IPS-NIHi7 (cell line): ENCODE data around the gene F13B.
A peak's percentile ranks its signal among the peaks of the same experiment; 100 is the strongest.
"Not testable (repeated sequence)": the region's sequence is repeated elsewhere in the genome, so short reads cannot be mapped to it uniquely, and the experiment has no call there.

Experiments used
- DNase-seq: peaks from one replicate; pipeline ENCODE4 v3.0.0; 2012; ENCODE audit warnings: mixed read lengths; ENCODE audit errors: extremely low spot score

The F13B gene

DNA sequence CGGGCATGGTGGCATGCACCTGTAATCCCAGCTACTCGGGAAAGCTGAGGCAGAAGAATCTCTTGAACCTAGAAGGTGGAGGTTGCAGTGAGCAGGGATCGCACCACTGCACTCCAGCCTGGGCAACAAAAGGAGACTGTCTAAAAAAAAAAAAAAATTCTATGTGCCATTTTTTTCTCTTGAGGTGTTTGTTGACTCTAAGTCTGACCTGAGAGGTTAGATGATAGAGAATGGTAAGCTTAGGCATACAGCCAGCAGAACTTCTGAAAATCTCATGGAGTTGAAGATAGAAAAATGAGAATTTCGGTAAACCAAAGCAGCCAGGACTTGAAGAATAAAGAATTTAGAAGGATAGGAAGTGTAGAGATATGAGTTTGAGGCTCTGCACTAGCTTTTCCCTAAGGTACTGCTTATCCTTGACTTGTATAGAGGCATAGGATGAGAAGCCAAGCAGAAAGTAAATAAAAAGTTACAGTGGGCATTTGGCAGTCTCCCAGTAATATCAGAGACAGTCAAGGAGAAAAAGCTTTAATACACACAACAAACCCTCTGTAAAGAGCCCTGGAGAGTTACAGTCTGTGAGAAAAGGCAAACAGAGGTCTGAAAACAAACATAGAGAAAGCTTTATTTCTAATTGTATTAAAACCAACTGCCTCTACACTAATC, 24.3 kb downstream of the F13B start:
- no peak for DNase-seq

DNA sequence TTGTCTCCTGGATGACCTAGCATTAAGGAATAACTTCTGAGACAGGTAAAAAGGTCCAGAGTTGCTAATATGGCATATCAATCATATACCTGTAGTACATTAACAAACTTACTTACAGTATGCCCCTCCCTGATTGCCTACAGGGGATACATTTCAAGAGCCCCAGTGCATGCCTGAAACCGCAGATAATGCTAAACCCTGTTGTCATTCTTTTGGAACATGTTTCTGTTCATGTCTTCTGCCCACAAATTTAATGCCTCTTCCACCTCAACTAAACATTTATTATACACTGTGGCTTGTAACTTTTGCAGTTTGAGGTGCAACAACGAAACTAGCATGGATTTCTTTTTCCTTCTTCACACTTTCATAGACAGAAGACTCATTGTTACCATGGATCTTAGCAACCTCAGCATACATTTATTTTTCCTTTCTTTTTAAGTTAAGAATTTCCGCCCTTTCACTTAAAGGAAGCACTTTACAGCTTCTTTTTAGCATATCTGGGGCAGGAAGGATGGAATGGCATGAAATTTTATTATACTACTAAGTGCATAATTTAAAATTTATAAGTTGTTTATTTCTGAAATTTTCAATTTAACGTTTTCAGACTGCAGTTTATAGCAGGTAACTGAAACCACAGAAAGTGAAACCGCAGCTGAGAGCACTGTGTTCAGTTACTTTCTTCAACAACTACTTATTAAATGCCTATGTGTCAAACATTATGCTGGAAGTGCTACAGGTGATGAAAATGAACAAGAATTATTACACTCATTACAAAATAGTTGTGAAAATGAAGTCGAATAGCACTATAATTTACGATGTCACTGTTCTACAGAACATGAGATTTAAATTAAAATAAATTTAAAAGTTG, 25.3 kb downstream of the F13B start:
- DNase-seq: no peak

DNA sequence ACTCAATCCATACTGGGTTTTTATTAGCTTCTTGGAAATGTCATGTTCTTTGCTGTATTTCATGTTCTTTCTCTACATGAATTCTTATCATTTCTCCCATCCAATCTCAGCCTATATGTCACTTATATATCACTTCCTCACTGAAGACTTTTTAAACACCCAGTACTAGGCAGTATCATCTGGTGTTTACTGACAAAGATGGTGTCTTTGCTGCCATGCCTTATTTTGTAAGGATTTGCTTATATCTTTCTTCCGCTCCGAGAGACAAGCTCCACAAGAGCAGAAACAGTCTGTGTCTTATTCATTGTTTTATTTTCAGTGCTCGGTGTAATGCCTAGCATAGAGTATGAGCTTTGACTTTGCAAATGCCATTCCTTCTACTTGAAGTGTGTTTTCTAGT, 30.2 kb downstream of the F13B start:
- DNase-seq: no peak

DNA sequence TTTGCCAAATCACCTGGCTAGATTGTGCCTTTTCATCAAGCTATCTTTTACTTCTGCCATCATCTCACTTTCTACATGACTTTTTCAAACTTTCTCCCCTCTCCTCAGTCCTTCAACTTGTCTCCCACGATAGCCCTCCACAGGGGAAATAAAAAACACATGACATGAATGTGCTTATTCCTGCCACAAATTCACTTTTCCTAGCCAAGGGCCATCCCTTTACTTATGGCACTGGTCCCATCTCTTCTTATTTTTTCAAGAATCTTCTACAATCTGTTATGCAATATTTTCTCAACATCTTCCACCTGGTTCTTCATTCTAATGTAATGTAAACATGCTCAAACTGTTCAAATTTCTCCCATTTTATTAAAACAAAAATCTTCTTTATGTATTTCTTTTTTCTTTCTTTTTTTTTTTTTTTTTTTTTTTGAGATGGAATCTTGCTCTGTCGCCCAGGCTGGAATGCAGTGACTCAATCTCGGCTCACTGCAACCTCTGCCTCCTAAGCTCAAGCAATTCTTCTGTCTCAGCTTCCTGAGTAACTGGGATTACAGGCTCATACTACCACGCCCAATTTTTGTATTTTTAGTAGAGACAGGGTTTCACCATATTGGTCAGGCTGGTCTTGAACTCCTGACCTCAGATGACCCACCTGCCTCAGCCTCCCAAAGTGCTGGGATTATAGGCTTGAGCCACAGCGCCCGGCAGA, 32.3 kb downstream of the F13B start:
- not testable (repeated sequence) for DNase-seq

DNA sequence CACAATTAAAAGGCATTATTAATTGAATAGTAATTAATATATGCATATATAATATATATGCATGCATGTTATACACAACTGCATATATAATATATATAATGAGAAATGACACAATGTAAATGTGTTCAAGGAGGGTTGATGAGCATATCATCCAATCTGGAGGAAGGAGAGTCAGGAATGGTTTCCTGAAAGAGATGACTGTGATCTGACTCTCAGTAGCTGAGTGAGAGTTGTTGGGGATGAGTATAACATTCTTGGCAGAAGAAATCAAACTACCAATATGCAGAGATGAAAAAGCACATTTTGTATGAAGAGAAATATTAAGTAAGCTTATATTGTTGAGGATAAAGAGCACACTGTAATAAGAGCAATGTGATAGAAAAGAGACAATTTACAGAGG, 37.3 kb downstream of the F13B start:
- DNase-seq: no peak

DNA sequence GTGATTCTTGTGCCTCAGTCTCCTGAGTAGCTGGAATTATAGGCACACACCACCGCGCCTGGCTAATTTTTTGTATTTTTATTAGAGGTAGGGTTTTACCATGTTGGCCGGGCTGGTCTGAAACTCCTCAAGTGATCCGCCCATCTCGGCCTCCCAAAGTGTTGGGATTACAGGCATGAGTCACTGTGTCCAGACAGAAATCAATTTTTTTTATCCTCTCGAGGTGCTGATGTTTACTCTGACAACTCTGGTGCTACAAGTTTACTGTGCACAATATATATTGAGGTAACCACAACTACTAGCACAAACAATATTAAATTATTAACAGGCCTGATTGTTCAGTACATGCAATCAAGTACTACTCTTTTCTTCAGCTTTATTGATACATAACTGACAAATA, 39.7 kb downstream of the F13B start:
- DNase-seq: no peak

DNA sequence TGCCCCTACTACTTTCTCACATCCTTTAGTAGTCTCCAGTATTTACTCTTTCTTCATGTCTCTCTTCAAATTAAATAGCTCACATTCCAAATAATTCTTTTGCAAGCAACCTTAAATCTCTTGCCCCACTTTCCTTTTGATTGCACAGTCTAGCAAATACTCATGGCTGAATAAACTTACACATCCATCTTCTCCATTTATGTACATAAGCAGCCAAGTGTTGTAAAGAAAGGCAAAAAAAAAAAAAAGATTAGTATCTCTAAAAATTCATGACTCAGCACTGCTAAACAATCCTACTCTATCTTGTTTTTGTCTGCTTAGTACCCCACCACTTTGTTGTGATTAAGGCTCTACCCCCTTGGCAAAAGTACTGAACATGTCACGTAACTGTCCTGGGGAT, 42.6 kb downstream of the F13B start:
- no peak for DNase-seq

DNA sequence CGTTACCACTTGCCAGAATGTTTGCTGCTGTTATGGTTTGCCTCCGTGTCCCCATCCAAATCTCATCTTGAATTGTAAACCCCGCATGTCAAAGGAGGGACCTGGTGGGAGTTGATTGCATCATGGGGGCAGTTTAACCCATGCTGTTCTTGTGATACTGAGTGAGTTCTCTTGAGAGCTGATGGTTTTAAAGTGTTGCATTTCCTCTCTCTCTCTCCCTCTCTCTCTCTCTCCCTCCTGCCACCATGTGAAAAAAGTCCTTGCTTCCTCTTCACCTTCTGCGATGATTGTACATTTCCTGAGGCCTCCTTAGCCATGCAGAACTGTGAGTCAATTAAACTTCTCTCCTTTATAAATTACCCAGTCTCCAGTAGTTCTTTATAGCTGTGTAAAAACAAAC, 45.3 kb downstream of the F13B start:
- DNase-seq: no peak

DNA sequence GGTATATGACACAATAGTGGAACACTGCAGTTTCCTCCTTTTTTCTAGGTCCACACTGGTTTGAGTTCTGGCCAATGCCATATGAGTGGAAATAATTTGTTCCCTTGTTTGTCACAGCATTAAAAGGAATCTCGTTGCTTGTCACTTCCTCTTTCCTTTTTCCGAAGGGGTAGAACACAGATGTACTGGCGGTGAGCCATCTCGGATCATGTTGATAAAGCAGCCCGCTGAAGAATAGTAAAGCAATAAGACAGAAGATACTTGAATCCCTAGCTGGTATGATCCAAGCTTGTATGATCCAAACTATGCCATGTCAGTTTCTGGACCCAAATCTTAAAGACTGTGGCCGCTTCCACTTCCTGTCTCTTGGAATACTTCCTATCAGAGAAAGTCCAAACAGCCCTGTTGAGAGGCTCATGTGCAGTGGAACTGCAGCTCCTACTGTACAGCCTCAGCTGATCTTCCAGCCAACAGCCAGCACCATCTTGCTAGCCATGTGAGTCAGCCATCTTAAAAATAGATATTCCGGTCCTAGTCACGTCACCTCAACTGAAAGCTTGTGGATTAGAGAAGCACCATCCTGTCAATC, 49.4 kb downstream of the F13B start:
- no peak for DNase-seq

DNA sequence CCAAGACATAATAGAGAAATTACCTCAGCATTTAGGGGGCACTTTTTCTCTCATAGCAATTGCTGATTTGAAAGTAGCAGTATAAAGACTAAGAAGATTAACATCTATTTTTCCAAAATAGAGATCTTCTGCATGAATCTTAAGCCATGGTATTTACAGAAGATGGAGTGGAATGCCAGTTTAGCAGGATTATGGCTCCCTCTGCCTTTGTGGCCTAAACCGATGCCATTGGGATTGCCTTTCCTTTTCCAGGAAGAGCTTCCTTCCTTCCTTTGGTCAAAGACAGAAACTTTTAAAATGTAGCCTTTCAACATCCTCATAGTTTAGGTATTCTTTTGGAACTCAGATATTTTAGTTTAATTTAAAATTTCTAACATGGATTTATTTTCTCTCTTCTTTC, 50.3 kb downstream of the F13B start:
- no peak for DNase-seq

DNA sequence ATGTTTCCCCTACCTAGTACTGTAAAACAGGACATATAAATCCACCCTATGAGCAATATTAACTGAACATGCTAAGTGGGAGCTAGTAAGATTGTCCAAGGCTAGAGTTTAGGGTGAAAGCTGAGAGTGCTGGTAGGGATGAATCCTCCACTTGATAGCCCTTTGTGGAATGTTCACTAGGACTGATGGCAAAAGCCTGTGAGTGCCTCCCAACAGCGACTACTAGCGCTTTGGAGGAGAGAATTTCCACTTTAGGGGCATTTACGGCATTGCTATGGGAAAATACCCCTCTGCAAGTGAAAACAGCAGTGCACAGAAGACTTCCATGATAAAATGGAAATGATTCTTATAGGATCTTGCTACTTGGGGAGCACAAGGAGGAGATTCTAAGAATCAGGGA, 53.8 kb downstream of the F13B start:
- no peak for DNase-seq

DNA sequence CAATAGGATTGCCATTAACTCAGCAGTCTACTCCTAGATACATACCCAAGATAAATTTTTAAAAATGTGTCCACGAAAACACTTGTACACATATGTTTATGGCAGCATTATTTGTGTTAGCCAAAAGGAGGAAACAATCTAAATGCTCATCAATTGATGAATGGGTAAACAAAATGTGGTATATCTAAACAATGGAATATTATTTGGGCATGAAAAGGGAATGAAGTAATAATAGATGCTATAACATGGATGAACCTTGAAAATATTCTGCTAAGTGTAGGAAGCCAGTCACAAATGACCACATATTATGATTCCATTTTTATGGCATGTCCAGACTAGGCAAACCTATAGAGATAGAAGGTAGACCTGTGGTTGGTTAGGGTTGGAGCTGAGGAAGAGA, 55.4 kb downstream of the F13B start:
- DNase-seq: no peak

DNA sequence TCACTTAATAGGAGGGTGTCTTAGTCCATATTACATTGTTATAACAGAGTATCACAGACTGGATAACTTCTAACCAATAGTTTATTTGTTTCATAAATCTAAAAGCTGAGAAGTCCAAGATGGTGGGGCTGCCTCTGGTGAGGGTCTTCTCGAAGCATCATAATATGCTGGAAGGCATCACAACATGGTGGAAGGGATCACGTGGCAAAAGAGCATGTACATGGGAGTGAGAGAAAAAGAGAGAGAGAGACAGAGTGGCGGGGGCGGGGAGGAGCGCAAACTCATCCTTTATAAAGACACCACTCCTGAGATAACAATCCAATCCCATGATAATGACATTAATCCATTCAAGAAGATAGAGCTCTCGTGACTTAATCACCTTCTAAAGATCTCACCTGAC, 58.2 kb downstream of the F13B start:
- no peak for DNase-seq

DNA sequence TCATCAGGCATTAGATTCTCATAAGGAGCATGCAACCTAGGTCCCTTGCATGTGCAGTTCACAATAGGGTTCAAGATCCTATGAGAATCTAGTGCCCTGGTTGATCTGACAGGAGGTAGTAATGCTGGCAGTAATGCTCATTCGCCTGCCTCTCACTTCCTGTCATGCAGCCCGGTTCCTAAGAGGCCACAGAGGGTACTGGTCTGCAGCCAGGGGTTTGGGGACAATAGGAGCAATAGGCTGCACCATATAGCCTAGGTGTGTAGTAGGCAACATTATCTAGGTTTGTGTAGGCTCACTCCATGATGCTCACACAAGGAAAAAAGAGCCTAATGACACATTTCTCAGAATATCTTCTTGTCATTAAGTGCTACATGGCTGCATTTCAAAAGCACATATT, 63.9 kb downstream of the F13B start:
- no peak for DNase-seq

DNA sequence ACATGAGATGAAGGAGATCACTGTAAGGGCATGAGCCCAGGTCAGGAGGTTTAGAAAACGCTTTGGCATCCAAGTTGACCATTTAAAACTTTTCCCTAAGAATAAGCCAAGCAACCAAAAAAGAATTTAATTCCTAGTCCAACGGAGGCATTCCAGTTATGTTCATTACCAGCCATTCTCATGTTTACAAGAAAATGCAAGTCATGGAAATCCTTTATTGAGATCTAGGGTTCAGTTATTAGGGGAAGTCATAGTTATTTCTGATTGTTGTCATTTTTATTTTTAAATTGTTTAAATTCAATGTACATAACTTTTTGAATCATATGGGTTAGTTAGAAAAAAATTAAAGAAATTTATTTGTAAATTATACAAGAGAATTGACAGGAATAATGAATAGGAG, 65.2 kb downstream of the F13B start:
- DNase-seq: no peak

DNA sequence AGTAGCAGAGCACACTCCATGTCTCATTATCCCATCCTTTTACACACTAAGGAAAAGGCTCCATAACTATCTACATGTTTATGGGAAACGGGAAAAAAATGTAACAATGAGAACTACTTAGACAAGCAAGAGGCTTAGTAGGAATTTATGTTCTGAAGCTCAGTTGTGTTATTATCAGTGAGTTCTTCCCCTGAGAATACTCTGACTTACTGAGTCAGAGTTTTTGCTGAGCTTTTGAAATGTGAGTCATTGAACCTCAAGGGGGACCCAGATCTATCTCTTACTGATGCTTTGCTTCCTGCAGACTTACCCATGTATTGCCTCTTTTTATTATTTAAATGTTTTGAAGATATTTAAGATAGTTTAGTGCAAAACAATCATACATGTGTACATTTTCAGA, 69.6 kb downstream of the F13B start:
- no peak for DNase-seq

DNA sequence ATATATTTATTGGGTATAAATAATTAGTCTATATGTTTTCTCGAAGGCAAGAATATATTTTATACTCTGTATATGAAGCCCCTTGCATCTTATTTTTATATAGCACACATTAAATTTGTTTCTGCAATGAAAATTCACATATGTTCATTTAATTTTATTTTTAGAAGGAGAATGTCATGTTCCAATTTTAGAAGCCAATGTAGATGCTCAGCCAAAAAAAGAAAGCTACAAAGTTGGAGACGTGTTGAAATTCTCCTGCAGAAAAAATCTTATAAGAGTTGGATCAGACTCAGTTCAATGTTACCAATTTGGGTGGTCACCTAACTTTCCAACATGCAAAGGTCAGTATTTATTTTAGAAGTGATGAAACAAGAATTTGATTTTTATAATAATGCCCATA, 73.1 kb downstream of the F13B start:
- DNase-seq: no peak

DNA sequence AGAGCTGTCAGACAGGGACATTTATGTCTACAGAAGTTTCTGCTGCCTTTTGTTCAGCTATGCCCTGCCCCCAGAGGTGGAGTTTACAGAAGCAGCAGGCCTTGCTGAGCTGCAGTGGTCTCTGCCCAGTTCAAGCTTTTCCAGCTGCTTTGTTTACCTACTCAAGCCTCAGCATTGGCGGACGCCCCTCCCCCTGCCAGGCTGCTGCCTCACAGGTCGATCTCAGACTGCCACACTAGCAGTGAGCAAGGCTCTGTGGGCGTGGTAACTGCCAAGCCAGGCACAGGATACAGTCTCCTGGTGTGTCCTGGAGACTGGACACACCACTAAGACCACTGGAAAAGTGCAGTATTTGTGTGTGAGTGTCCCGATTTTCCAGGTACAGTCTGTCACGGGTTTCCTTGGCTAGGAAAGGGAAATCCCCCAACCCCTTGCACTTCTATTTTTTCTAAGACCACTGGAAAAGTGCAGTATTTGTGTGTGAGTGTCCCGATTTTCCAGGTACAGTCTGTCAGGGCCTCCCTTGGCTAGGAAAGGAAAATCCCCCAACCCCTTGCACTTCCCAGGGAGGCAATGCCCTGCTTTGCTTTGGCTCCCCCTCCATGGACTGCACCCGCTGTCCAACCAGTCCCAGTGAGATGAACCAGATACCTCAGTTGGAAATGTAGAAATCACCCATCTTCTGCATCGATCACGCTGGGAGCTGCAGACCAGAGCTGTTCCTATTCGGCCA, 75.0 kb downstream of the F13B start:
- peak; percentile 65 for DNase-seq
